KMS-11 (cell line): ENCODE measurements around the gene POLR3G.

ENCODE experiments used
- H2AFZ ChIP-seq: fragments of 200-600 bp; sonication (generic); 2 replicates; pipeline ENCODE4 v1.6.1; 2016; ENCODE audit warnings: antibody characterized with exemption, mixed run types, low read depth
- H3K27ac ChIP-seq: fragments of 200-600 bp; sonication (generic); 2 replicates; pipeline ENCODE4 v1.6.1; 2016; ENCODE audit warnings: mild to moderate bottlenecking, mixed run types
- H3K27me3 ChIP-seq: fragments of 200-600 bp; sonication (generic); 2 replicates; pipeline ENCODE4 v1.6.1; 2017; ENCODE audit warnings: mild to moderate bottlenecking, low read depth, mixed run types, moderate library complexity; ENCODE audit not compliant: insufficient read depth
- H3K36me3 ChIP-seq: fragments of 200-600 bp; sonication (generic); 2 replicates; pipeline ENCODE4 v1.6.1; 2017; ENCODE audit warnings: mild to moderate bottlenecking, mixed run types; ENCODE audit not compliant: insufficient read depth
- H3K4me1 ChIP-seq: fragments of 200-600 bp; sonication (generic); 2 replicates; pipeline ENCODE4 v1.6.1; 2016; ENCODE audit warnings: mild to moderate bottlenecking, low read depth, mixed run types; ENCODE audit not compliant: poor library complexity, severe bottlenecking
- H3K4me2 ChIP-seq: fragments of 200-600 bp; sonication (generic); 2 replicates; pipeline ENCODE4 v1.7.0; 2016; ENCODE audit warnings: mild to moderate bottlenecking, mixed run types
- H3K4me3 ChIP-seq: fragments of 200-600 bp; sonication (generic); IDR thresholded peaks from 2 replicates; pipeline ENCODE4 v1.6.1; 2017; ENCODE audit warnings: low read depth, low read length, mixed read lengths; ENCODE audit not compliant: insufficient read depth
- H3K79me2 ChIP-seq: fragments of 200-600 bp; sonication (generic); 2 replicates; pipeline ENCODE4 v1.6.1; 2016; ENCODE audit warnings: low read depth, mixed run types; ENCODE audit not compliant: insufficient read depth
- H3K9ac ChIP-seq: fragments of 200-600 bp; sonication (generic); 2 replicates; pipeline ENCODE4 v1.6.1; 2016; ENCODE audit warnings: mild to moderate bottlenecking, mixed run types
- H4K20me1 ChIP-seq: fragments of 200-600 bp; sonication (generic); 2 replicates; pipeline ENCODE4 v1.6.1; 2016; ENCODE audit warnings: mild to moderate bottlenecking, mixed run types; ENCODE audit not compliant: insufficient read depth
- TF ChIP-seq, protein P1 (sequence below): fragments of 200-600 bp; sonication (generic); conservative IDR thresholded peaks from 2 replicates; pipeline ENCODE4 v1.6.1; 2017; ENCODE audit warnings: low read depth, mild to moderate bottlenecking, antibody characterized with exemption, low read length, moderate library complexity, mixed read lengths

POLR3G gene

GRCh38 chr5:90561766-90562165 is 87.1 kb downstream of the POLR3G start:
- Histone ChIP-seq H3K79me2 (no peaks in the 10 kb centered on the region), H3K9ac (no peak overlapping the region), H3K36me3 (no peaks in the 10 kb centered on the region)

GRCh38 chr5:90562341-90562740 is 87.7 kb downstream of the POLR3G start:
- H3K79me2 ChIP-seq: no peaks in the 10 kb centered on the region
- TF ChIP-seq, protein P1, sequence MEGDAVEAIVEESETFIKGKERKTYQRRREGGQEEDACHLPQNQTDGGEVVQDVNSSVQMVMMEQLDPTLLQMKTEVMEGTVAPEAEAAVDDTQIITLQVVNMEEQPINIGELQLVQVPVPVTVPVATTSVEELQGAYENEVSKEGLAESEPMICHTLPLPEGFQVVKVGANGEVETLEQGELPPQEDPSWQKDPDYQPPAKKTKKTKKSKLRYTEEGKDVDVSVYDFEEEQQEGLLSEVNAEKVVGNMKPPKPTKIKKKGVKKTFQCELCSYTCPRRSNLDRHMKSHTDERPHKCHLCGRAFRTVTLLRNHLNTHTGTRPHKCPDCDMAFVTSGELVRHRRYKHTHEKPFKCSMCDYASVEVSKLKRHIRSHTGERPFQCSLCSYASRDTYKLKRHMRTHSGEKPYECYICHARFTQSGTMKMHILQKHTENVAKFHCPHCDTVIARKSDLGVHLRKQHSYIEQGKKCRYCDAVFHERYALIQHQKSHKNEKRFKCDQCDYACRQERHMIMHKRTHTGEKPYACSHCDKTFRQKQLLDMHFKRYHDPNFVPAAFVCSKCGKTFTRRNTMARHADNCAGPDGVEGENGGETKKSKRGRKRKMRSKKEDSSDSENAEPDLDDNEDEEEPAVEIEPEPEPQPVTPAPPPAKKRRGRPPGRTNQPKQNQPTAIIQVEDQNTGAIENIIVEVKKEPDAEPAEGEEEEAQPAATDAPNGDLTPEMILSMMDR: no peak
- no peaks in the 10 kb centered on the region for H3K4me1 ChIP-seq
- H3K27me3 ChIP-seq: no peaks in the 10 kb centered on the region
- H3K9ac ChIP-seq: no peak overlapping the region
- no peaks in the 10 kb centered on the region for H4K20me1 ChIP-seq
- no peak overlapping the region for H3K4me2 ChIP-seq
- H3K4me3 ChIP-seq: no peak overlapping the region
- H3K27ac ChIP-seq: no peak overlapping the region
- H3K36me3 ChIP-seq: no peaks in the 10 kb centered on the region
- H2AFZ ChIP-seq: no peak overlapping the region

More at GRCh38 chr5:90561766-90562165, 87.1 kb downstream of the POLR3G start:
- Histone ChIP-seq H3K4me2 (no peak overlapping the region), H2AFZ (no peak overlapping the region), H3K27ac (no peak overlapping the region), H3K4me3 (no peak overlapping the region), H3K4me1 (no peaks in the 10 kb centered on the region), H3K27me3 (no peaks in the 10 kb centered on the region), H4K20me1 (no peaks in the 10 kb centered on the region)
- TF ChIP-seq, protein P1: no peak

- no peaks in the 10 kb centered on the region for H3K27me3 ChIP-seq
- no peaks in the 10 kb centered on the region for H4K20me1 ChIP-seq
- no peak overlapping the region for H2AFZ ChIP-seq
- H3K36me3 ChIP-seq: no peaks in the 10 kb centered on the region
- no peak overlapping the region for H3K27ac ChIP-seq
- no peak overlapping the region for H3K9ac ChIP-seq
- H3K4me2 ChIP-seq: no peak overlapping the region
- no peaks in the 10 kb centered on the region for H3K4me1 ChIP-seq
- H3K4me3 ChIP-seq: no peak overlapping the region
- no peaks in the 10 kb centered on the region for H3K79me2 ChIP-seq
- TF ChIP-seq, protein P1: no peak
Observed at GRCh38 chr5:90563108-90563507, 88.4 kb downstream of the POLR3G start.
